CD4-positive, alpha-beta T cell treated with Interleukin-10 for 1 hour (primary cell): ENCODE results near the gene LRP6.
"Not testable (repeated sequence)": the region's sequence is repeated elsewhere in the genome, so short reads cannot be mapped to it uniquely, and the experiment has no call there.

Source experiments
- DNase-seq: peaks from one replicate; pipeline ENCODE4 v3.0.0-alpha.2; 2020

LRP6 gene

GRCh38 chr12:12176402-12176801, 90.4 kb downstream of the LRP6 start:
- DNase-seq: no peak

GRCh38 chr12:12171991-12172511, 94.8 kb downstream of the LRP6 start:
- peak; percentile 3 for DNase-seq

- DNase-seq: no peak
Observed at GRCh38 chr12:12167847-12168246, 99.0 kb downstream of the LRP6 start.

- no peak for DNase-seq
Observed at GRCh38 chr12:12166751-12167150, 100.1 kb downstream of the LRP6 start.

- DNase-seq: no peak
Observed at GRCh38 chr12:12159988-12160387, 106.9 kb downstream of the LRP6 start.

- no peak for DNase-seq
Observed at GRCh38 chr12:12158858-12159257, 108.0 kb downstream of the LRP6 start.

GRCh38 chr12:12157424-12157823, 109.4 kb downstream of the LRP6 start:
- DNase-seq: no peak

- no peak for DNase-seq
Observed at GRCh38 chr12:12156828-12157227, 110.0 kb downstream of the LRP6 start.

GRCh38 chr12:12156116-12156515, 110.7 kb downstream of the LRP6 start:
- DNase-seq: no peak

- DNase-seq: no peak
Observed at GRCh38 chr12:12153596-12153995, 113.2 kb downstream of the LRP6 start.

GRCh38 chr12:12147111-12147510, 119.7 kb downstream of the LRP6 start:
- DNase-seq: no peak

- not testable (repeated sequence) for DNase-seq
Observed at GRCh38 chr12:12144531-12144930, 122.3 kb downstream of the LRP6 start.

- DNase-seq: no peak
Observed at GRCh38 chr12:12141000-12141399, 125.8 kb downstream of the LRP6 start.

GRCh38 chr12:12138203-12139154, 128.4 kb downstream of the LRP6 start:
- no peak for DNase-seq

- DNase-seq: no peak
Observed at GRCh38 chr12:12133785-12134184, 133.1 kb downstream of the LRP6 start.

- no peak for DNase-seq
Observed at GRCh38 chr12:12133259-12133658, 133.6 kb downstream of the LRP6 start.

- DNase-seq: no peak
Observed at GRCh38 chr12:12128670-12129069, 138.2 kb downstream of the LRP6 start.

GRCh38 chr12:12127304-12127703, 139.5 kb downstream of the LRP6 start:
- DNase-seq: no peak

GRCh38 chr12:12126551-12126950, 140.3 kb downstream of the LRP6 start:
- DNase-seq: no peak

GRCh38 chr12:12123036-12123604, 143.7 kb downstream of the LRP6 start:
- no peak for DNase-seq

- no peak for DNase-seq
Observed at GRCh38 chr12:12121061-12121460, 145.8 kb downstream of the LRP6 start.

- no peak for DNase-seq
Observed at GRCh38 chr12:12116677-12117076, 150.2 kb downstream of the LRP6 start.

GRCh38 chr12:12115514-12115913, 151.3 kb downstream of the LRP6 start:
- no peak for DNase-seq

- DNase-seq: peak; percentile 57
Observed at GRCh38 chr12:12110923-12111555, 155.8 kb downstream of the LRP6 start.
